ENCODE results near the gene MED12. TPM values are rescaled to one million over a fixed set of nuclear protein-coding genes. Genes with fewer than 3 reads are reported as not detected.

MED12 gene
- total RNA-seq, 1 experiment from 2014 or later, result 51.6 TPM

DNA sequence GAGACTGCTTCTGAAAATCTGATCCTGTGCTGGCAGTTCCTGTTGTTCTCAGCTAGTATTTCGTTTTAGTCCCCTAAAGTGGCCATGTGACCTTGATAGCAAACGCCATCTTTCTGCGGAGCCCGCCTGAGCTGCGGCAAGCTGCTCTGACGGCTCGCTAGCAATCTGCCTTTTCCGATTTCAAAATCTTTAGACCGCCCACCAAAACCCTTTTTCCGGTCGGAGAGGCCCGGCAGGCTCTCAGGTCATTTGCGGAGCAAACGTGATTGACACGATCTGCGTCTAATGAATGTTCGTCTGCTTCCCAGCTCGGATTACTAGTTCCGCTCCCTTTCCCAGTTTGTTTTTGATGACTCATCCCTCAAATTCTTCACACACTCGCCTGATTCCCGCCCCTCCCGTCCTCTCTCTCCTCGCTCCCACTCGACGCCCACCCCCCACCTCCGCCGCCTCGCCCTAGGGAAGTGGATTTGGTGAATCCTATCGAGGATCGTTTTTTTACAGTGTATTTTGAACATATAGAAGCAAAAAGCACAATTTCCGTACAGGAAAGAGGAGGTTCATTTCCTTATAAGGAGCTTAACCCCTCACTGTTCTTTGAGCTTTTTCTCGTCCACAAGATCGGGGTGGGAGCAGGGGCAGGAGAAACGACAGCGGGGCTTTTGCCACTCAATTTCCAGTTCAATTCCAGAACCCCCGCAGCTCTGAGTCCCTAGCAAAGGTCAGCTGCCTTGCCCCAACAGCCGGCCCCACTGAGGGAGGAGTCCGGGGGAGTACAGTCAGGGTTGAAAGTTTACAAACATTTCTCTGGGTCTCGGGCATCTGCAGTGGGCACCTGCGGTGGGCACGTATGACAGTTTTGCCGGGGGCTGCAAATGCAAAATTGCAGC, 63.8 kb downstream of the MED12 start:
- H3K27ac ChIP-seq (ENCODE audit: low read depth, low read length, poor library complexity, severe bottlenecking), result peak overlapping the region; percentile 87
- TF ChIP-seq EZH2 (IDR thresholded peaks at IDR 0.05; ENCODE audit: borderline replicate concordance, low read depth, low read length, poor library complexity, severe bottlenecking), result no peak
- TF ChIP-seq, protein P1, sequence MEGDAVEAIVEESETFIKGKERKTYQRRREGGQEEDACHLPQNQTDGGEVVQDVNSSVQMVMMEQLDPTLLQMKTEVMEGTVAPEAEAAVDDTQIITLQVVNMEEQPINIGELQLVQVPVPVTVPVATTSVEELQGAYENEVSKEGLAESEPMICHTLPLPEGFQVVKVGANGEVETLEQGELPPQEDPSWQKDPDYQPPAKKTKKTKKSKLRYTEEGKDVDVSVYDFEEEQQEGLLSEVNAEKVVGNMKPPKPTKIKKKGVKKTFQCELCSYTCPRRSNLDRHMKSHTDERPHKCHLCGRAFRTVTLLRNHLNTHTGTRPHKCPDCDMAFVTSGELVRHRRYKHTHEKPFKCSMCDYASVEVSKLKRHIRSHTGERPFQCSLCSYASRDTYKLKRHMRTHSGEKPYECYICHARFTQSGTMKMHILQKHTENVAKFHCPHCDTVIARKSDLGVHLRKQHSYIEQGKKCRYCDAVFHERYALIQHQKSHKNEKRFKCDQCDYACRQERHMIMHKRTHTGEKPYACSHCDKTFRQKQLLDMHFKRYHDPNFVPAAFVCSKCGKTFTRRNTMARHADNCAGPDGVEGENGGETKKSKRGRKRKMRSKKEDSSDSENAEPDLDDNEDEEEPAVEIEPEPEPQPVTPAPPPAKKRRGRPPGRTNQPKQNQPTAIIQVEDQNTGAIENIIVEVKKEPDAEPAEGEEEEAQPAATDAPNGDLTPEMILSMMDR (conservative IDR thresholded peaks at IDR 0.05; ENCODE audit: low read depth, low read length), result no peak
- POLR2A ChIA-PET (ENCODE audit: low non-redundant PET), result no interaction called here
- no peaks in the 10 kb centered on the region for H3K36me3 ChIP-seq (ENCODE audit: insufficient read depth, low read length, poor library complexity, severe bottlenecking)
- peak; percentile 96 for DNase-seq (ENCODE audit: low spot score)
- no TSS peak for BruUV-seq (replicated peaks)
- no peaks in the 10 kb centered on the region for H3K27me3 ChIP-seq (replicated peaks; ENCODE audit: insufficient read depth, low read depth, low read length, poor library complexity)
- intact Hi-C loops (cut with micrococcal nuclease; ENCODE audit: unreplicated experiment), result no loop called here
- peaks cover 8% of the 10 kb centered on the region for H3K4me1 ChIP-seq (ENCODE audit: insufficient read depth, low read length, poor library complexity, severe bottlenecking)
- H3K4me3 ChIP-seq (ENCODE audit: low read depth, low read length, poor library complexity, severe bottlenecking), result peak overlapping the region; percentile 34
- CTCF ChIA-PET, result no interaction called here
- H3K9me3 ChIP-seq (ENCODE audit: low read depth, low read length, poor library complexity, severe bottlenecking), result no peaks in the 10 kb centered on the region

DNA sequence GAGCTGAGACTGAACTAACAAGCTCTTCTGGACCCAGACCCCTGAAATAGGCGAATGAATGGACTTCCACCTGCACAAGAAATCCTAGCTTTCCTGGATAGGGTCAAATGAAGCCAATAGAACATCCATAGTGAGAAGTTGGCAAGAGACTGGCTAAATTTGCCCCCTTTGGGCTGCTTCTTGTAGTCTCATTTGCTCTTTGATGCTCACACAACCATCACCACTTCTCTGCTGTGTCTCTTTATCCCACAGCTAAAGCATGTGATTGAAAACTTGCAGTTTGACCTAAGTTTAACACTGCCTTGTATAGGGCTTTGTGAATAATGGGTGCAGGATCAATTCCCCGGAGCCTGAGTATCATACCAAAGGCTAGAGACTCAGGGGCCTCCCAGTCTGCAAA, 64.5 kb downstream of the MED12 start:
- DNase-seq (ENCODE audit: low spot score), result no peak
- Histone ChIP-seq H3K27ac (ENCODE audit: low read depth, low read length, poor library complexity, severe bottlenecking) (peak overlapping the region; percentile 87), H3K27me3 (replicated peaks; ENCODE audit: insufficient read depth, low read depth, low read length, poor library complexity) (no peaks in the 10 kb centered on the region), H3K4me3 (ENCODE audit: low read depth, low read length, poor library complexity, severe bottlenecking) (no peak overlapping the region), H3K36me3 (ENCODE audit: insufficient read depth, low read length, poor library complexity, severe bottlenecking) (no peaks in the 10 kb centered on the region), H3K9me3 (ENCODE audit: low read depth, low read length, poor library complexity, severe bottlenecking) (no peaks in the 10 kb centered on the region), H3K4me1 (ENCODE audit: insufficient read depth, low read length, poor library complexity, severe bottlenecking) (peaks cover 8% of the 10 kb centered on the region)
- no TSS peak for BruUV-seq (replicated peaks)
- POLR2A ChIA-PET (ENCODE audit: low non-redundant PET), result no interaction called here
- intact Hi-C loops (cut with micrococcal nuclease; ENCODE audit: unreplicated experiment), result no loop called here
- TF ChIP-seq EZH2 (IDR thresholded peaks at IDR 0.05; ENCODE audit: borderline replicate concordance, low read depth, low read length, poor library complexity, severe bottlenecking), result no peak
- TF ChIP-seq, protein P1 (conservative IDR thresholded peaks at IDR 0.05; ENCODE audit: low read depth, low read length), result no peak
- CTCF ChIA-PET, result no interaction called here

DNA sequence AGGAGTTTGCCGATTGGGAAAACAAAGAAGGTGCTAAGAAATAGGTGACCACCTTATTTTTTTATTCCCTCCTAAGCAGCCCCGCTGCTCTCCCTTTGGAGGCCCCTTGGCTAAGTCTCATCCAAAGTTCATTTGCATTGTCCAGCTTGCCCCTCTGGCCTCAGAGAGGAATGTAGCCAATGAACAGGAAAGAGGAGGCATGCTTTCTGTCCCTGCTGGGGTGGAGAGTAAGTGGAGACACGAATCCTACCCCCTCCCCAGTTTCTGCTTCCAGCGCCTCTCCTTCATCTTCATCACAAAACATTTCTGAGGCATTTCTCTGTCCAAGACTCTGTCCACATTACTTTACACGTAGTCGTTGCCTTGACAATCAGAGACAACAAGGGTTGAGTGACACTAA, 64.9 kb downstream of the MED12 start:
- DNase-seq (ENCODE audit: low spot score), result no peak
- no TSS peak for BruUV-seq (replicated peaks)
- Histone ChIP-seq H3K36me3 (ENCODE audit: insufficient read depth, low read length, poor library complexity, severe bottlenecking) (no peaks in the 10 kb centered on the region), H3K27me3 (replicated peaks; ENCODE audit: insufficient read depth, low read depth, low read length, poor library complexity) (no peaks in the 10 kb centered on the region), H3K9me3 (ENCODE audit: low read depth, low read length, poor library complexity, severe bottlenecking) (no peaks in the 10 kb centered on the region), H3K4me3 (ENCODE audit: low read depth, low read length, poor library complexity, severe bottlenecking) (no peak overlapping the region), H3K4me1 (ENCODE audit: insufficient read depth, low read length, poor library complexity, severe bottlenecking) (peaks cover 8% of the 10 kb centered on the region), H3K27ac (ENCODE audit: low read depth, low read length, poor library complexity, severe bottlenecking) (no peak overlapping the region)
- ChIA-PET POLR2A (ENCODE audit: low non-redundant PET) (no interaction called here), CTCF (no interaction called here)
- intact Hi-C loops (cut with micrococcal nuclease; ENCODE audit: unreplicated experiment), result no loop called here
- TF ChIP-seq EZH2 (IDR thresholded peaks at IDR 0.05; ENCODE audit: borderline replicate concordance, low read depth, low read length, poor library complexity, severe bottlenecking), result no peak
- TF ChIP-seq, protein P1 (conservative IDR thresholded peaks at IDR 0.05; ENCODE audit: low read depth, low read length), result no peak

All from A673 (cell line).